ENCODE measurements around the gene TRPV5. TPM values are rescaled to one million over a fixed set of nuclear protein-coding genes. Genes with fewer than 3 reads are reported as not detected.

The TRPV5 gene
- total RNA-seq, 4 donors from 2014 or later: not detected

- no peaks in the 10 kb centered on the region for H3K9me3 ChIP-seq
- ATAC-seq (no peak), DNase-seq (no peak)
- in situ Hi-C loops (cut with MboI; ENCODE audit: low sequenced_read_pairs in 4 of 4): no loop called here
- no peak for TF ChIP-seq POLR2A (IDR thresholded peaks at IDR 0.05)
- no peak for TF ChIP-seq CTCF (IDR thresholded peaks at IDR 0.05 in 4 of 5, conservative IDR thresholded peaks at IDR 0.05 in 1 of 5)
- no peaks in the 10 kb centered on the region for H3K4me1 ChIP-seq
- H3K36me3 ChIP-seq: no peaks in the 10 kb centered on the region
- peaks cover 0 to 4% (median 0%) of the 10 kb centered on the region in 3 donors for H3K27me3 ChIP-seq
- no peak overlapping the region for H3K4me3 ChIP-seq
- intact Hi-C loops (cut with DNase I; ENCODE audit: low total_unique reads): no loop called here
- no peak overlapping the region for H3K27ac ChIP-seq
These were observed 46.1 kb downstream of the TRPV5 start for GRCh38 chr7:142887282-142888015.

GRCh38 chr7:142886866-142887265, 46.7 kb downstream of the TRPV5 start:
- no peak for DNase-seq
- no peak for TF ChIP-seq POLR2A (IDR thresholded peaks at IDR 0.05)
- TF ChIP-seq CTCF (IDR thresholded peaks at IDR 0.05 in 4 of 5, conservative IDR thresholded peaks at IDR 0.05 in 1 of 5): no peak
- intact Hi-C loops (cut with DNase I; ENCODE audit: low total_unique reads): no loop called here

GRCh38 chr7:142885311-142886230, 48.0 kb downstream of the TRPV5 start, which contains the start of gene TRPV6:
TSS of gene TRPV6 (minus strand) at chr7:142885745.
- ATAC-seq: no peak
- no peak for DNase-seq
- Histone ChIP-seq H3K27ac (no peak within 1 kb of the TSS), H3K27me3 (peaks cover 0 to 2% (median 0%) of the 10 kb centered on the region in 3 donors), H3K4me3 (no peak within 1 kb of the TSS), H3K36me3 (no peaks in the 10 kb centered on the region), H3K4me1 (no peaks in the 10 kb centered on the region), H3K9me3 (no peaks in the 10 kb centered on the region)
- TF ChIP-seq POLR2A (IDR thresholded peaks at IDR 0.05): no peak
- no peak for TF ChIP-seq CTCF (IDR thresholded peaks at IDR 0.05 in 4 of 5, conservative IDR thresholded peaks at IDR 0.05 in 1 of 5)
- in situ Hi-C loops (cut with MboI; ENCODE audit: low sequenced_read_pairs in 4 of 4): no loop called here
- intact Hi-C loops (cut with DNase I; ENCODE audit: low total_unique reads): no loop called here

More at GRCh38 chr7:142886866-142887265, 46.7 kb downstream of the TRPV5 start:
- in situ Hi-C loops (cut with MboI; ENCODE audit: low sequenced_read_pairs in 4 of 4): no loop called here
- no peaks in the 10 kb centered on the region for H3K36me3 ChIP-seq
- no peak for ATAC-seq
- peaks cover 0 to 4% (median 0%) of the 10 kb centered on the region in 3 donors for H3K27me3 ChIP-seq
- H3K4me1 ChIP-seq: no peaks in the 10 kb centered on the region
- no peaks in the 10 kb centered on the region for H3K9me3 ChIP-seq
- H3K4me3 ChIP-seq: no peak overlapping the region
- H3K27ac ChIP-seq: no peak overlapping the region

- Histone ChIP-seq H3K36me3 (no peaks in the 10 kb centered on the region), H3K9me3 (no peaks in the 10 kb centered on the region), H3K27ac (no peak overlapping the region), H3K4me3 (no peak overlapping the region), H3K27me3 (peaks cover 0 to 2% (median 0%) of the 10 kb centered on the region in 3 donors), H3K4me1 (no peaks in the 10 kb centered on the region)
- TF ChIP-seq POLR2A (IDR thresholded peaks at IDR 0.05) (no peak), CTCF (IDR thresholded peaks at IDR 0.05 in 4 of 5, conservative IDR thresholded peaks at IDR 0.05 in 1 of 5) (no peak)
- DNase-seq: no peak
- in situ Hi-C loops (cut with MboI; ENCODE audit: low sequenced_read_pairs in 4 of 4): no loop called here
- intact Hi-C loops (cut with DNase I; ENCODE audit: low total_unique reads): no loop called here
- ATAC-seq: no peak
These were observed 49.3 kb downstream of the TRPV5 start for GRCh38 chr7:142884286-142884640.

Measured in gastrocnemius medialis (tissue), 4 donors.